Measurements from ENCODE around the gene ETNK1.

The ETNK1 gene

DNA sequence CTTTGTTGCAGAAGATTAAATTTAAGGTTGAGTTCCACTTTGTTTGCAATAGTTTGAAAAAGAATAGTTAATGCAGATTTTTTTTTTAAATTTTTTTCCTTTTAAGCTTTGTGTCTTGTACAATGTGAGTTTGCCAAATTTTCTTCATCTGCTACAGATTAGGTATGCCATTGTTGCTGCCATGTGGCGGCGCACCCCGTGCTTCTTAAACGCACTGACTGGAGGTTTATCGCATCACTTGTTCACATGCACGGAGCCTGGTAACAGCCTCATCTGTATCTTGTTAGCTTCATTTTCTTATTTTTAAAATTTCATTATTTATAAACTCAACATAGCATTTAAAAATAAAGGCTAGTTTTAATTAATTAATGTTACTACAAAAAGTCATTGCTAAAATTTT is 43.5 kb downstream of the ETNK1 start:
- DNase-seq (ENCODE audit: low read depth), result no peak
- no peak overlapping the region for H3K4me3 ChIP-seq (ENCODE audit: low read depth, low read length)
- TF ChIP-seq, protein P1, sequence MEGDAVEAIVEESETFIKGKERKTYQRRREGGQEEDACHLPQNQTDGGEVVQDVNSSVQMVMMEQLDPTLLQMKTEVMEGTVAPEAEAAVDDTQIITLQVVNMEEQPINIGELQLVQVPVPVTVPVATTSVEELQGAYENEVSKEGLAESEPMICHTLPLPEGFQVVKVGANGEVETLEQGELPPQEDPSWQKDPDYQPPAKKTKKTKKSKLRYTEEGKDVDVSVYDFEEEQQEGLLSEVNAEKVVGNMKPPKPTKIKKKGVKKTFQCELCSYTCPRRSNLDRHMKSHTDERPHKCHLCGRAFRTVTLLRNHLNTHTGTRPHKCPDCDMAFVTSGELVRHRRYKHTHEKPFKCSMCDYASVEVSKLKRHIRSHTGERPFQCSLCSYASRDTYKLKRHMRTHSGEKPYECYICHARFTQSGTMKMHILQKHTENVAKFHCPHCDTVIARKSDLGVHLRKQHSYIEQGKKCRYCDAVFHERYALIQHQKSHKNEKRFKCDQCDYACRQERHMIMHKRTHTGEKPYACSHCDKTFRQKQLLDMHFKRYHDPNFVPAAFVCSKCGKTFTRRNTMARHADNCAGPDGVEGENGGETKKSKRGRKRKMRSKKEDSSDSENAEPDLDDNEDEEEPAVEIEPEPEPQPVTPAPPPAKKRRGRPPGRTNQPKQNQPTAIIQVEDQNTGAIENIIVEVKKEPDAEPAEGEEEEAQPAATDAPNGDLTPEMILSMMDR (IDR thresholded peaks at IDR 0.05; ENCODE audit: low read depth, low read length, missing control alignments), result no peak

GRCh38 chr12:22670762-22671161 is 45.8 kb downstream of the ETNK1 start:
- DNase-seq (ENCODE audit: low read depth), result no peak

DNA sequence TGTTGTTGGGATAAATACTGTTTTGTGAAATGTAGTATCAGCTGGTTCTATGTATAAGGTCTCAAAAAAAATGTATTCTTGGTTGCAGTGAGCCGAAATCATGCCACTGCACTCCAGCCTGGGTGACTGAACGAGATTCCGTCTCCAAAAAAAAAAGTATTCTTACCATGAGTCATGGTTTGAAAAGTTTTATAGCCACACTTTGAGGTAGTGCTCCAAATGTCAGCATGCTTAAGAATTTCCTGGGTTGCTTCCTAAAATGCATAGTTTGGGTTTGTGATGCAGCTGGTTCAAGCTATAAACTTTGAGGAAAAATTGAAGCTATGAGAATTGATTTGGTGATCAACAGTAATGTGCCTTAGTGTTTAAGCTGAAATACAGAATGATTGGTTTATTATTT is 48.0 kb downstream of the ETNK1 start:
- TF ChIP-seq, protein P1 (IDR thresholded peaks at IDR 0.05; ENCODE audit: low read depth, low read length, missing control alignments), result no peak
- H3K4me3 ChIP-seq (ENCODE audit: low read depth, low read length), result no peak overlapping the region
- no peak for DNase-seq (ENCODE audit: low read depth)

More at GRCh38 chr12:22670762-22671161, 45.8 kb downstream of the ETNK1 start:
- H3K4me3 ChIP-seq (ENCODE audit: low read depth, low read length), result no peak overlapping the region
- TF ChIP-seq, protein P1 (IDR thresholded peaks at IDR 0.05; ENCODE audit: low read depth, low read length, missing control alignments), result no peak

- no peak for DNase-seq (ENCODE audit: low read depth)
- H3K4me3 ChIP-seq (ENCODE audit: low read depth, low read length), result no peak overlapping the region
- TF ChIP-seq, protein P1 (IDR thresholded peaks at IDR 0.05; ENCODE audit: low read depth, low read length, missing control alignments), result no peak
Measured at GRCh38 chr12:22677781-22678574, 53.0 kb downstream of the ETNK1 start.

DNA sequence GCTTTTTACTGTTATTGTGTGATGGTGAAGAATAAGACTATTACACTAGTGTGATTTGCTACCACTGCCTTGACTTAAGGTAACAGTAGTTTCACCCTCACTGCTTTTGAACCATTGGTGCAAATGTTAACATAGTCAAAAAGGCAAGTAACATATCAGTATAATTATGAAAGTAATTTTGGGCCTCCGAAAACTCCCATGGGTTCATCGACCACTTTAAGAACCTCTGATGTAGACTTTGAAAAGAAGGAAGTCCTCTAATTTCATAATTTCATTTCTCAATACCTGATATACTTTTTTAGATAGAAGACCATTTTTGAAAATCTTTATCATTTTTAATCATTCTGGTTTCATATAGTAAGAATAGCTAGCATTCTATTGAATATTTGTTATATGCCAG is 57.7 kb downstream of the ETNK1 start:
- TF ChIP-seq, protein P1 (IDR thresholded peaks at IDR 0.05; ENCODE audit: low read depth, low read length, missing control alignments), result no peak
- H3K4me3 ChIP-seq (ENCODE audit: low read depth, low read length), result no peak overlapping the region
- DNase-seq (ENCODE audit: low read depth), result no peak

- TF ChIP-seq, protein P1 (IDR thresholded peaks at IDR 0.05; ENCODE audit: low read depth, low read length, missing control alignments), result no peak
Measured at GRCh38 chr12:22683131-22683530, 58.2 kb downstream of the ETNK1 start.

More at GRCh38 chr12:22683131-22683530, 58.2 kb downstream of the ETNK1 start:
- no peak for DNase-seq (ENCODE audit: low read depth)
- H3K4me3 ChIP-seq (ENCODE audit: low read depth, low read length), result no peak overlapping the region

All from GM12864 (cell line).